Adrenal gland (tissue), 12 donors: ENCODE measurements around the gene ADIPOR2. TPM values are rescaled to one million over a fixed set of nuclear protein-coding genes. Genes with fewer than 3 reads are reported as not detected.

Experiments used
- DNase-seq, 7 donors: peaks; one replicate each; pipeline ENCODE4 v3.0.0-alpha.2; 2019 to 2020
- H3K27ac ChIP-seq, 5 donors: fragments of 200-600 bp; sonication (generic) in 4 of 5; 1 replicate in 3 of 5; 2 replicates in 2 of 5; pipeline versions ENCODE4 v1.5.1 to v1.8.0; 2016 to 2020; ENCODE audit warnings: mild to moderate bottlenecking in 1 of 5
- H3K27me3 ChIP-seq: fragments of 200-600 bp; 2 replicates; pipeline ENCODE4 v1.8.0; 2021
- H3K36me3 ChIP-seq, 2 donors: fragments of 200-600 bp; replicated peaks in 1 of 2; 1 replicate in 1 of 2; 2 replicates in 1 of 2; pipeline versions ENCODE4 v1.5.1 to v1.8.0; 2018 to 2022
- H3K4me1 ChIP-seq, 2 donors: fragments of 200-600 bp; replicated peaks in 1 of 2; 1 replicate in 1 of 2; 2 replicates in 1 of 2; pipeline versions ENCODE4 v1.5.1 to v1.8.0; 2018 to 2021
- H3K4me3 ChIP-seq, 4 donors: fragments of 200-600 bp; sonication (generic) in 3 of 4; one replicate each; pipeline ENCODE4 v1.5.1; 2016 to 2018
- H3K9me3 ChIP-seq, 3 donors: fragments of 200-600 bp; sonication (generic) in 1 of 3; replicated peaks in 1 of 3; 1 replicate in 2 of 3; 2 replicates in 1 of 3; pipeline versions ENCODE4 v1.5.1 to v1.8.0; 2016 to 2021
- POLR2A ChIP-seq, 2 donors: fragments of 450-650 bp; IDR thresholded peaks; one replicate each; pipeline ENCODE4 v1.6.1; 2017; ENCODE audit warnings: antibody characterized with exemption in 2 of 2, mild to moderate bottlenecking in 2 of 2, moderate library complexity in 1 of 2
- WGBS, 4 donors: extraction: QIAGEN DNeasy Blood & Tissue Kit in 2 of 4; methylation state at CpG; one replicate each; pipeline versions ENCODE4 v1.1.5 to v1.1.7; 2013 to 2017; 5-methylcytosine and 5-hydroxymethylcytosine counted together
- intact Hi-C, 2 donors: fragments of 100-400 bp; cut with DNase I; formaldehyde crosslinking; loops; one replicate each; pipeline versions ENCODE4 v1.14.1 to v1.15.0; 2022 to 2023
- polyA plus RNA-seq, 3 donors: library from polyadenylated mRNA; stranded (reverse); fragments of 200-250 nt in 2 of 3; fragments of 350-450 nt in 1 of 3; fragmentation: Illumina TruSeq in 1 of 3; extraction: RNeasy Lipid Tissue Mini Kit (QIAGEN cat#74804) in 1 of 3; gene quantifications; one replicate each; pipeline ENCODE4 v1.2.3, GENCODE V29; 2013 to 2014
- total RNA-seq, 9 donors: library from RNA; depleted of rRNA in 4 of 9; stranded (reverse); fragments of >200 nt in 4 of 9; fragments of 120-200 nt in 1 of 9; fragmentation: NEBNext Ultra II Directional in 1 of 9; extraction: Animal tissue kit (Norgen Biotek cat#: 25700) in 1 of 9; gene quantifications; one replicate each; pipeline versions ENCODE4 v1.1.0 to v1.2.4, GENCODE V29; 2013 to 2023
- TF ChIP-seq, protein P1 (sequence below), 6 experiments: fragments of 450-650 bp in 4 of 6; fragments of 200-600 bp in 2 of 6; sonication (generic) in 1 of 6; IDR thresholded peaks; 1 replicate in 5 of 6; 2 replicates in 1 of 6; pipeline versions ENCODE4 v1.5.1 to v1.8.0; 2016 to 2021; ENCODE audit warnings: antibody characterized with exemption in 6 of 6, mild to moderate bottlenecking in 2 of 6, moderate library complexity in 1 of 6
- donor health status: healthy with polysubstance abuse.
- donor health status: Bipolar disorder and iron deficiency.
- donor health status: DM: yes; HTN: yes; CAD: no.
- donor health status: DM: no; HTN: no; CAD: no.
- donor health status: DM: no; HTN: no; CAD: no.
- donor health status: DM: yes; HTN: yes; CAD: no.

The ADIPOR2 gene
- total and polyA plus RNA-seq, 12 donors = 46.2 to 214 (median 98.6) TPM

DNA sequence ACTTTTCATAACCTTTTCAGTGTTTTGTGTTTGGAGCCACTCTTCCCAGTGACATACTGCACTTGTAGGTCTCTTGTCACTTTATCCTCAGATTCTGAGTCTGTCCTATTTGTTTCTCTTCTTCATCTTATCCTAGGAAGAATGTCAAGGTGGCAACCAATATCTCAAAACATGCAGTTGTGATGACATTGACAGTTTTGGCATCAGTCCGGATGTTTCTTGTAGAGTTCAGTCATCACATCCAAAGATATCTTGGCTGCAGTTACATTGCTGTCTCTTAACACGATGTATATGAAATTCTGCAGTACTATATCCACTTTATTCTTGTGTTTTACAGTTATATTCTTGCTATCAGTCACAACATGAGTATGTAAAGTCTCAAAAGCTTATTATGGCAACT lies 6.4 kb downstream of the ADIPOR2 start:
- Histone ChIP-seq H3K9me3 (no peaks in the 10 kb centered on the region), H3K27ac (peak overlapping the region in 1 of 5 donors; percentile 40), H3K4me3 (no peak overlapping the region), H3K36me3 (no peaks in the 10 kb centered on the region), H3K27me3 (no peaks in the 10 kb centered on the region), H3K4me1 (peaks cover 29 to 74% of the 10 kb centered on the region in 2 donors)
- DNase-seq = no peak
- TF ChIP-seq POLR2A (IDR thresholded peaks at IDR 0.05) = no peak
- TF ChIP-seq, protein P1, sequence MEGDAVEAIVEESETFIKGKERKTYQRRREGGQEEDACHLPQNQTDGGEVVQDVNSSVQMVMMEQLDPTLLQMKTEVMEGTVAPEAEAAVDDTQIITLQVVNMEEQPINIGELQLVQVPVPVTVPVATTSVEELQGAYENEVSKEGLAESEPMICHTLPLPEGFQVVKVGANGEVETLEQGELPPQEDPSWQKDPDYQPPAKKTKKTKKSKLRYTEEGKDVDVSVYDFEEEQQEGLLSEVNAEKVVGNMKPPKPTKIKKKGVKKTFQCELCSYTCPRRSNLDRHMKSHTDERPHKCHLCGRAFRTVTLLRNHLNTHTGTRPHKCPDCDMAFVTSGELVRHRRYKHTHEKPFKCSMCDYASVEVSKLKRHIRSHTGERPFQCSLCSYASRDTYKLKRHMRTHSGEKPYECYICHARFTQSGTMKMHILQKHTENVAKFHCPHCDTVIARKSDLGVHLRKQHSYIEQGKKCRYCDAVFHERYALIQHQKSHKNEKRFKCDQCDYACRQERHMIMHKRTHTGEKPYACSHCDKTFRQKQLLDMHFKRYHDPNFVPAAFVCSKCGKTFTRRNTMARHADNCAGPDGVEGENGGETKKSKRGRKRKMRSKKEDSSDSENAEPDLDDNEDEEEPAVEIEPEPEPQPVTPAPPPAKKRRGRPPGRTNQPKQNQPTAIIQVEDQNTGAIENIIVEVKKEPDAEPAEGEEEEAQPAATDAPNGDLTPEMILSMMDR (IDR thresholded peaks at IDR 0.05) = no peak
- intact Hi-C loops = no loop called here
- 18 to 40% (median 34%) methylated on average over 2 of the region's 2 CpGs for WGBS, 4 donors

DNA sequence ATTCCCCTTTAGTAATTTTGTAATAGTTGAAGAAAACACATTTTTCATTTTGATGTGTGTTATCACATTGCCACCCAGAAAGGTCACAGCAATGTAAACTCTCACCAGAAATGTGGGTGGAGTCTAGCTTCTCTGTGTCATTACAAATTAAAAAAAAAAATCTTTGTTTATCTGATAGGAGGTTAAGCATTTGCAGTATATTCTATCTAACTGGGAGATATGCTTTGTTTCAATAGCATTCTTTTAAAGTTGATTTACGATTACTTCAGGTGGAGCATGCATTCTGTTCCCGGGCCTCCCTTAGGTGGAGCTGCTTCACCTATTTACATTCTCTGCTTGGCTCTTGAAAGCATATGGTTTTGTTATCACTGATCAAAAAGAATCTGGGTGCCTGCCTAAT lies 7.8 kb downstream of the ADIPOR2 start:
- Histone ChIP-seq H3K4me3 (no peak overlapping the region), H3K27me3 (no peaks in the 10 kb centered on the region), H3K27ac (no peak overlapping the region), H3K36me3 (no peaks in the 10 kb centered on the region), H3K9me3 (no peaks in the 10 kb centered on the region), H3K4me1 (peaks cover 31 to 72% of the 10 kb centered on the region in 2 donors)
- no peak for DNase-seq
- intact Hi-C loops = no loop called here
- TF ChIP-seq, protein P1 (IDR thresholded peaks at IDR 0.05) = no peak
- TF ChIP-seq POLR2A (IDR thresholded peaks at IDR 0.05) = no peak
- WGBS, 4 donors = 75 to 82% (median 77%) methylated on average over 2 of the region's 2 CpGs

DNA sequence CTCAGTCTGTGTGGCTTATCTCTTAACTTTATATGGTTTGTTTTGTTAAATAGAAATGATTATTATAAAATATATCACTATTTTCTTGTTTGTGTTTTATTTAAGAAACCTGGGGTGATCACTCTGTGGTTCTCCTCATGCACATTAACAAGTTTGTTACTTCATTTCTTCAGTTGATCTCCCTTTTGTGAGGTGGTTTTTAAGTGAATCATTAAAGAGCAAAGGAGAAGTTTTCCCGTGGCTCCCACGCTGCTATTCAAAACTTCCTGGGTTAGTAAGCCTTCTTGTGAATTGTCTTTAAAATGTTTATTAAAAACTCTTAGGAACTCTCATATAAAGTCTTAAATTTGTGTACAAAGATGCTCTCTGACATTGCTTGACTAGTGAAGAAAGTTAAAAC lies 11.8 kb downstream of the ADIPOR2 start:
- peaks cover 35 to 76% of the 10 kb centered on the region in 2 donors for H3K4me1 ChIP-seq
- intact Hi-C loops = no loop called here
- 21 to 30% (median 26%) methylated on average over 2 of the region's 2 CpGs for WGBS, 4 donors

GRCh38 chr12:1703771-1704722 lies 13.2 kb downstream of the ADIPOR2 start:
- H3K27ac ChIP-seq = peak overlapping the region in 3 of 5 donors; percentile 21 to 56 (median 21)
- H3K27me3 ChIP-seq = no peaks in the 10 kb centered on the region
- H3K4me3 ChIP-seq = no peak overlapping the region
- WGBS, 4 donors = 67 to 72% (median 69%) methylated on average over 3 of the region's 3 CpGs
- TF ChIP-seq POLR2A (IDR thresholded peaks at IDR 0.05) = no peak
- TF ChIP-seq, protein P1 (IDR thresholded peaks at IDR 0.05) = no peak
- intact Hi-C loops = no loop called here
- no peaks in the 10 kb centered on the region for H3K36me3 ChIP-seq
- no peaks in the 10 kb centered on the region for H3K9me3 ChIP-seq
- H3K4me1 ChIP-seq = peaks cover 32 to 64% of the 10 kb centered on the region in 2 donors
- no peak for DNase-seq

More for the DNA sequence above, 11.8 kb downstream of the ADIPOR2 start:
- Histone ChIP-seq H3K27ac (no peak overlapping the region), H3K27me3 (no peaks in the 10 kb centered on the region), H3K36me3 (no peaks in the 10 kb centered on the region), H3K9me3 (no peaks in the 10 kb centered on the region), H3K4me3 (no peak overlapping the region)
- TF ChIP-seq POLR2A (IDR thresholded peaks at IDR 0.05) = no peak
- no peak for DNase-seq
